RCC 7860 (cell line): ENCODE results near the gene CTNNBIP1.

Source experiments
- DNase-seq: peaks from one replicate; pipeline ENCODE4 v3.0.0-alpha.2; 2015; ENCODE audit warnings: low spot score
- FAIRE-seq: peaks from 2 replicates; lab custom pipeline; 2012; peaks lifted over from hg19 to GRCh38; lab: Jason Lieb, UNC

The CTNNBIP1 gene

DNA sequence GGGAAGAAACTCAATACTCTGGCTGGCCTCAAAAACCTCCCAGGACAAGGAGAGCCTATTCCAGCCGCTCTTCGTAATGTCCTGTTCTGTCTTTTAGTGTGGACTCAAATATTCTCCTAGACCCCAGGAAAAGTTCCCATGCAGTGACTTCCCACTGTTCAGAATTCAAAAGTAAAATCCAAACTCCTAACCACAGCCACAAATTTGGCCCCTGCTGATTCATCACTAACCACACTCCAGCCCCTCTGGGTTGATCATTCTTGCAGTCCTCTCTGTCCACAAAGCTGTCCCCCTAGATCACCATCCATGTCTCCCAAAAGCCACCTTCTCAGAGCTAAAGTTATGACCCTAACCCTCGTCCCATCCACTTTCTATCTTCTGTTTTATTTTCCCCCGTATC, 5.1 kb downstream of the CTNNBIP1 start:
- FAIRE-seq (peak; percentile 65), DNase-seq (peak; percentile 7)

GRCh38 chr1:9904596-9904995, 5.5 kb downstream of the CTNNBIP1 start:
- FAIRE-seq, result no peak
- peak; percentile 6 for DNase-seq

DNA sequence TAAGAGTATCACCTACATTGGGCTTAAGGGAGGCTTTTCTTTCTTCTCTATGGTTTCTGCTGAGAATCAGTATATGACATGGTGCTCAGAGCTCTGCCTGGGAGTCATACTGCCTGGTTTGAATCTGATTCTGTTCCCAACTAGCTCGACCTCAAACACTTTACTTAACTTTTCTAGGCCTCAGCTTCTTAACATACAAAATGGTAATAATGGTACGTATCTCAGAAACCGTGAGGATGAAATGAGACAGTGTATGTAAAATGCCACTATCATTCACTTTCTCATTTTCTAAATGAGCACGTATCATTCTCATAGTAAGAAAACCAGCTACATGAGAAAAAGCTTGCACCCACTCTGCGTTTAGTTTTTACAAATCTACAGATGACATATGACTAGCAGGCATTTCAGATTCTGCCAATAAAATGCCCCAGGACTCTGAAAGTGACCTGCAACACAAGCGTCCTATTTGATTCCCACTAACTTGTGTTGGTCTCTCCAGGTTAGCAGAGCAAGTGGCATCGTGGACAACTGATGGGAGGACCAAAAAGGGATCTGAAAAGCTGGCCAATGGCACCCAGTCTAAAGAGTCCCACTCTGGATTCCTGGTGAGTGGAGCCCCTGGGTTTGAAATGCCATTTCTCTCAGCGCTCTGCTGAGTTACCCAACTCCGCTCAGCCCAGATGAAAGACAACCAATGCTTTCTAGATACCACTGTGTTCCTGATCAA, 6.1 kb downstream of the CTNNBIP1 start:
- DNase-seq (no peak), FAIRE-seq (no peak)

GRCh38 chr1:9902060-9902452, 8.0 kb downstream of the CTNNBIP1 start:
- FAIRE-seq, result no peak

GRCh38 chr1:9901148-9902059, 8.7 kb downstream of the CTNNBIP1 start:
- DNase-seq, result no peak
- FAIRE-seq, result no peak

More at GRCh38 chr1:9902060-9902452, 8.0 kb downstream of the CTNNBIP1 start:
- DNase-seq, result no peak

GRCh38 chr1:9900142-9901043, 9.7 kb downstream of the CTNNBIP1 start:
- FAIRE-seq, result no peak

DNA sequence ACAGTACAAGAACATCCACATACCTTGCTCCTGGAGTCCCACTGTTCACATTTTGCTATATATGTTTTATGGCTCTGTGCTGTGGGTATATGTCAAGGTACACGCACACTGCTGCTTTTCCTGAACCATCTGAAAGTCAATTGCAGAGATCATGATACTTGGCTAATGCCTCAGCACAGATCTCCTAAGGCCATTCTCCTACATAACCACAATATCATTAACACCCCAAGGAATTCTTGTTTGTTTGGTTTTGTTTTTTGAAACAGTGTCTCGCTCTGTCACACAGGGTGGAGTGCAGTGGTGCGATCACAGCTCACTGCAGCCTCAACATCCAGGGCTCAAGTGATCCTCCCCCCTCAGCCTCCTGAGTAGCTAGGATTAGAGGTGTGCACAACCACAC, 16.0 kb downstream of the CTNNBIP1 start:
- DNase-seq (peak; percentile 29), FAIRE-seq (peak; percentile 52)

More at GRCh38 chr1:9900142-9901043, 9.7 kb downstream of the CTNNBIP1 start:
- DNase-seq, result no peak

- DNase-seq (peak; percentile 92), FAIRE-seq (peak; percentile 96)
Observed at GRCh38 chr1:9892563-9893528, 17.2 kb downstream of the CTNNBIP1 start.

DNA sequence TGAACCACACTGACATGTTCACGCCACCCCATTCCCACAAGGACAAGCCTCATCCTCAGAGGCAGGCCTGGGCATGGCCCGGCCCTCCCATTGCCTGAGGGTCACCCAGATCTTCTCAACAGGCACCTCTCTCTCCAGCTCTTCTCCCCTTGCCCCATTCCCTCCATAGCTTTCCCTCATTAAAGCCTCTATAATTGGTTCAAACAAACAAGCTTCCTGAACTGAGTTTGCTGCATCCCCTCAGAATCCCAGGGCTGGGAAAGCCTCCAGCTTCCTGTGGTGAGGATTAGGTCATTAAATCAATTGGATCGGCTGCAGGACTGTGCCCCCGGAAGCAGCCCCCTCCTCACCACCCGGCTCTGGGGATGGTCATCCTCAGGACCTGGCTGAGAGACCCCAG, 18.9 kb downstream of the CTNNBIP1 start:
- FAIRE-seq, result no peak

DNA sequence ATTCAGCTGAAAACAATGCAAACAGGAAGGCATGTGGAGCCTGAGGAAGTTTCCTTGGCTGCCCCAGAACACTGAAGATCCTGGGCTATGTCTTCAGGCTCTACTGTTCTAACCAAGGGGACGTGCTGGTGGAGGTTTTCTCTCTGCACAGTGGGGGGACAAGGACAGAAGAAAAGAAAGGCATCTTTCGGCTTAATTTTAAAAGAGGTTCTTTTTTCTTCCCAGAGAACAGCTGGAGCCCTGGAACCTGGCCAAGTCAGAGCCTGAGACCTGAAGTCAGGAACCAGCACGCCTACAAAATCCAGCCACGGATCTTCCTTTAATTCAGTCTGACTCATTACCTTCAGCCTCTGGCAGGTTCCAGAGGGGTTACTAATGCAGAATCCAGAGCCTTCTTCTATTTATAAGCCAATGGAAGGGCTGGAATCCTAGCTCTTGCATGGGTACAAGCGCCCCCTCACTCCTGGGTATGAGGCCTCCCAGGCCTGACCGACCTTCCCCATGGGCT, 19.8 kb downstream of the CTNNBIP1 start:
- peak; percentile 91 for DNase-seq
- peak; percentile 90 for FAIRE-seq

More for the DNA sequence above, 18.9 kb downstream of the CTNNBIP1 start:
- DNase-seq, result no peak

- DNase-seq (no peak), FAIRE-seq (no peak)
Observed at GRCh38 chr1:9889411-9889810, 20.7 kb downstream of the CTNNBIP1 start.

DNA sequence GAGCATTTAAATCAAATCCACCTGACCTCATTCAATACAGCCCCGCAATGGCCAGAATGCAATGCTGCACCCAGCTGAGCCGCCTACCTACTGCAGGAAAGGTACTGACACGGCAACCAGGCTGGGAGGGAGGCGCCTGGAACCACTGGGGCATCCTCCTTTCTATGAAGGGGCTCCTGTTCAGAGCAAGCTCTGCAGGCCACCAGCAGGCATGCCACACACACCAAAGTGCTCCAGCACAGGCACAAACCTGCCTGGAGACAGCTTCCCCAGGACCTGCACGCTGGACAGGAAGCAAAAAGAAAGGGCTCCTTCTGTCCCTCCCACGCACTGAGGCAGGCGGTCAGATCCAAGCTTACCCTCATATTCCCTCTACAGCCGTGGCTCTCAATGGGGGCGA, 21.2 kb downstream of the CTNNBIP1 start:
- FAIRE-seq (no peak), DNase-seq (no peak)

DNA sequence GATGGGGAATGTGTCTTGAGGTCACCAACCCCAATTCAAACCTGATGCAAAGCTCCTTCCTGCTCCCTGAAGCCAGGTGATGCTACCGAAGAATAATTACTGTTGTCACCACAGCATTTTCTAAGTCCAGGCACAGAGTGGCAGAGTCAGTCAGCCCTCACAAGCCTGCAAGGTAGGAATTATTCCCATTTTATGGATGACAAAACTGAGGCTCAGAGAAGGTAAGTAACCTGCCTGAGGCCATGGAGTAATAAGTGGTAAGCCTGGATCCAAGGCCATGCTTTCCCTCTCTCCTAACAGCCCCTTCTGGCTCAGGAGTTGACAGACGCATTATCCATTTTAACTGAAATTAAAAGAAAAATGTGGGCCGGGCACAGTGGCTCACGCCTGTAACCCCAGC, 23.0 kb downstream of the CTNNBIP1 start:
- no peak for DNase-seq
- FAIRE-seq, result no peak

DNA sequence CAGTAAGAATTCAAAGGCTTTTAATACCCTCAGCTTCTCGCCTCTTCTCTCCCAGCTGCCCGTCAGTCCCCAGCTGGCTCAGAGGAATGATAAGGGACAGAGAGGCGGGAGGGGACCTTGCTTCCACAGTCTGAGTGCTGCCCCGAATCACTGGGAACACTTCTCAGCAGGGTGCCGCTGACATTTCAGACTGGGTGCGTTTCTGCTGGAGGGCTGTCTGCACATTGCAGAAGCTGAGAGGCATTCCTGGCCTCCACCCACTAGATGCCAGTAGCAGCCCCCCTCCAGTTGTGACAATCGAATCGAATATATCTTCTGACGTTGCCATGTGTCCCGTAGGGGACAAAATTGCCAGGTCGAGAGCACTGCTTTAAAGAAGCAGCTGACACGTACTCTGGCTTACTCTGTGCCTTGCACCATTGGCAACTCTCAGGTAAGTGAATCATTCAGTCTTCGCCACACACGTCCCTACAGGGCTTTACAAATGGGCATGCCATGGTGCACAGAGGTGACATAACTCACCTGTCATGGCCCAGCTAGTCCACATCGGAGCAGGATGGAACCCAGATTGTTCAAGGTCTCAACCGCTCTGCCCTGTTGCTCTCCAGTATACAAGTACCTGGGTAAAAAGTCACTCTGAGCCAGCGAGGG, 23.9 kb downstream of the CTNNBIP1 start:
- DNase-seq (no peak), FAIRE-seq (no peak)

GRCh38 chr1:9884805-9885204, 25.3 kb downstream of the CTNNBIP1 start:
- DNase-seq (no peak), FAIRE-seq (no peak)

GRCh38 chr1:9883585-9884449, 26.3 kb downstream of the CTNNBIP1 start:
- FAIRE-seq, result no peak
- no peak for DNase-seq

DNA sequence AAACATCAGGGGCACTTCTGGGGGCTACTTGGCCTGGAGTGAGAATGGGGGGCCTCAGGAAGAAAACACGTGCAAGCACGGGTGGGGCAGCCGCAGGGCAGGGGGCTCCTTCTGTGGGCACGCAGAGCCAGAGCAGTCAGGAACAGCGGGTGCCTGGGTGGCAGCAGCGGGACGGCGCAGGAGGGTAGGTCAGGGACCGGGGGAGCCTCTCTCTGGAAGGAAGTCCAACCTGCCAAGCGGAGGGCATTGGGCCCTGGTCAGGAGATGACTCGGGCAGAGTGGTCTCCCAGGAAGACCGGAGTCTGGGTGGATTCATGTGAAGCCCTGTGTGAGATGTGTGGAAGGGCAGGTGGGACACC, 27.1 kb downstream of the CTNNBIP1 start:
- FAIRE-seq, result no peak
- DNase-seq, result no peak

GRCh38 chr1:9882296-9882944, 27.6 kb downstream of the CTNNBIP1 start:
- FAIRE-seq (no peak), DNase-seq (no peak)
